DND-41 (cell line): Measurements from ENCODE around the gene ASB18.

Experiments
- ATAC-seq: fragments of 200-7000 bp; cut with Tn5 transposase; 3 replicates; pipeline ENCODE4 v1.9.1; 2021; ENCODE audit warnings: low read depth; ENCODE audit not compliant: insufficient read depth
- DNase-seq: peaks from one replicate; pipeline ENCODE4 v3.0.0-alpha.2; 2020
- H2AFZ ChIP-seq: 2 replicates; pipeline ENCODE4 v1.6.0; 2012; ENCODE audit warnings: low read depth, low read length
- H3K27ac ChIP-seq: 2 replicates; pipeline ENCODE4 v1.5.1; 2012; ENCODE audit warnings: low read length, inconsistent platforms
- H3K27me3 ChIP-seq: fragments of 200-600 bp; sonication (generic); 2 replicates; pipeline ENCODE4 v1.6.0; 2012; ENCODE audit warnings: low read length, mild to moderate bottlenecking, inconsistent platforms; ENCODE audit not compliant: insufficient read depth, poor library complexity
- H3K36me3 ChIP-seq: 2 replicates; pipeline ENCODE4 v1.5.1; 2012; ENCODE audit warnings: low read length, inconsistent platforms; ENCODE audit not compliant: insufficient read depth
- H3K4me1 ChIP-seq: 2 replicates; pipeline ENCODE4 v1.5.1; 2012; ENCODE audit warnings: mild to moderate bottlenecking, low read length; ENCODE audit not compliant: insufficient read depth
- H3K4me2 ChIP-seq: 2 replicates; pipeline ENCODE4 v1.6.0; 2012; ENCODE audit warnings: mild to moderate bottlenecking, moderate library complexity, low read length, inconsistent platforms; ENCODE audit not compliant: insufficient read depth
- H3K4me3 ChIP-seq, 2 experiments: fragments of 200-600 bp in 1 of 2; shearing (Covaris generic) in 1 of 2; 2 replicates each; pipeline ENCODE4 v1.5.1; 2012 to 2016; ENCODE audit warnings: inconsistent platforms in 2 of 2, low read length in 2 of 2, mild to moderate bottlenecking in 2 of 2, low read depth in 1 of 2, moderate library complexity in 1 of 2
- H3K79me2 ChIP-seq: 2 replicates; pipeline ENCODE4 v1.6.0; 2012; ENCODE audit warnings: low read length, inconsistent platforms; ENCODE audit not compliant: insufficient read depth
- H3K9ac ChIP-seq: 2 replicates; pipeline ENCODE4 v1.6.0; 2012; ENCODE audit warnings: low read depth, mild to moderate bottlenecking, inconsistent platforms, low read length, moderate library complexity
- H3K9me3 ChIP-seq: 2 replicates; pipeline ENCODE4 v1.5.1; 2012; ENCODE audit warnings: low read length, moderate library complexity, mild to moderate bottlenecking, inconsistent platforms; ENCODE audit not compliant: insufficient read depth, severe bottlenecking
- H4K20me1 ChIP-seq: 2 replicates; pipeline ENCODE4 v1.6.0; 2012; ENCODE audit warnings: low read length; ENCODE audit not compliant: insufficient read depth
- CTCF ChIP-seq: IDR thresholded peaks from 2 replicates; pipeline ENCODE4 v1.5.1; 2012; ENCODE audit warnings: borderline replicate concordance, low read length, moderate library complexity, mild to moderate bottlenecking; ENCODE audit not compliant: poor library complexity, severe bottlenecking; ENCODE audit errors: extremely low read depth
- EZH2 ChIP-seq: IDR thresholded peaks from 3 replicates; pipeline ENCODE4 v1.6.1; 2012; ENCODE audit warnings: borderline replicate concordance, low read depth, mild to moderate bottlenecking, moderate library complexity, low read length, inconsistent platforms; ENCODE audit not compliant: severe bottlenecking

The ASB18 gene

GRCh38 chr2:236209996-236210395 is 54.2 kb downstream of the ASB18 start:
- no peak for DNase-seq
- H3K27ac ChIP-seq = no peak overlapping the region
- no peaks in the 10 kb centered on the region for H3K36me3 ChIP-seq
- no peak for ATAC-seq
- H3K4me2 ChIP-seq = no peak overlapping the region
- TF ChIP-seq CTCF (no peak), EZH2 (no peak)
- H3K79me2 ChIP-seq = no peaks in the 10 kb centered on the region
- no peak overlapping the region for H3K4me3 ChIP-seq
- H3K9me3 ChIP-seq = peaks cover 6% of the 10 kb centered on the region
- no peaks in the 10 kb centered on the region for H4K20me1 ChIP-seq
- H3K9ac ChIP-seq = no peak overlapping the region
- H2AFZ ChIP-seq = no peak overlapping the region
- H3K27me3 ChIP-seq = peaks cover 5% of the 10 kb centered on the region
- H3K4me1 ChIP-seq = no peaks in the 10 kb centered on the region

GRCh38 chr2:236209535-236209934 is 54.7 kb downstream of the ASB18 start:
- Histone ChIP-seq H3K9ac (no peak overlapping the region), H3K79me2 (no peaks in the 10 kb centered on the region), H3K4me1 (no peaks in the 10 kb centered on the region), H3K27me3 (peaks cover 5% of the 10 kb centered on the region), H4K20me1 (no peaks in the 10 kb centered on the region), H3K36me3 (no peaks in the 10 kb centered on the region), H2AFZ (no peak overlapping the region), H3K4me3 (no peak overlapping the region), H3K27ac (no peak overlapping the region), H3K9me3 (peaks cover 6% of the 10 kb centered on the region), H3K4me2 (no peak overlapping the region)
- DNase-seq (no peak), ATAC-seq (no peak)
- TF ChIP-seq CTCF = no peak
- no peak for TF ChIP-seq EZH2

- no peak overlapping the region for H3K27ac ChIP-seq
- no peak overlapping the region for H3K9ac ChIP-seq
- peaks cover 6% of the 10 kb centered on the region for H3K9me3 ChIP-seq
- H3K4me3 ChIP-seq = no peak overlapping the region
- no peaks in the 10 kb centered on the region for H3K4me1 ChIP-seq
- no peaks in the 10 kb centered on the region for H3K79me2 ChIP-seq
- no peak overlapping the region for H2AFZ ChIP-seq
- TF ChIP-seq EZH2 = no peak
- TF ChIP-seq CTCF = no peak
- DNase-seq (no peak), ATAC-seq (no peak)
- no peak overlapping the region for H3K4me2 ChIP-seq
- H3K36me3 ChIP-seq = no peaks in the 10 kb centered on the region
- no peaks in the 10 kb centered on the region for H4K20me1 ChIP-seq
- H3K27me3 ChIP-seq = peaks cover 5% of the 10 kb centered on the region
Measured at GRCh38 chr2:236208019-236208926, 55.9 kb downstream of the ASB18 start.
